ENCODE results near the gene C6orf89.
A peak's percentile ranks its signal among the peaks of the same experiment; 100 is the strongest.

The C6orf89 gene

GRCh38 chr6:36954262-36954931, 68.6 kb downstream of the C6orf89 start, which contains the start of gene PI16:
Gene PI16 (plus strand): TSS chr6:36954738. CDS start chr6:36954761, 23 bp downstream.
- no peak for DNase-seq

- no peak for DNase-seq
Measured at GRCh38 chr6:36955136-36955535, 69.4 kb downstream of the C6orf89 start.

- no peak for DNase-seq
Measured at GRCh38 chr6:36955671-36956445, 70.1 kb downstream of the C6orf89 start.

- no peak for DNase-seq
Measured at GRCh38 chr6:36956446-36956820, 70.7 kb downstream of the C6orf89 start.

- DNase-seq: peak; percentile 13
Measured at GRCh38 chr6:36957773-36958271, 72.1 kb downstream of the C6orf89 start.

GRCh38 chr6:36958775-36959554, 73.2 kb downstream of the C6orf89 start:
- DNase-seq: no peak

- no peak for DNase-seq
Measured at GRCh38 chr6:36959555-36960250, 74.0 kb downstream of the C6orf89 start.

GRCh38 chr6:36961441-36962435, 76.0 kb downstream of the C6orf89 start:
- DNase-seq: no peak

- peak; percentile 71 for DNase-seq
Measured at GRCh38 chr6:36962874-36963273, 77.1 kb downstream of the C6orf89 start.

GRCh38 chr6:36963451-36964290, 77.9 kb downstream of the C6orf89 start:
- DNase-seq: no peak

GRCh38 chr6:36964349-36964748, 78.6 kb downstream of the C6orf89 start:
- no peak for DNase-seq

- no peak for DNase-seq
Measured at GRCh38 chr6:36964908-36965307, 79.2 kb downstream of the C6orf89 start.

- no peak for DNase-seq
Measured at GRCh38 chr6:36967301-36967700, 81.5 kb downstream of the C6orf89 start.

GRCh38 chr6:36967757-36968156, 82.0 kb downstream of the C6orf89 start:
- no peak for DNase-seq

- no peak for DNase-seq
Measured at GRCh38 chr6:36968266-36968977, 82.7 kb downstream of the C6orf89 start.

GRCh38 chr6:36969240-36969691, 83.5 kb downstream of the C6orf89 start:
- DNase-seq: no peak

GRCh38 chr6:36969988-36970891, 84.5 kb downstream of the C6orf89 start:
- no peak for DNase-seq
